GM21723 (cell line): ENCODE data around the gene NOA1.
"Not testable (repeated sequence)": the region's sequence is repeated elsewhere in the genome, so short reads cannot be mapped to it uniquely, and the experiment has no call there.

Experiments used
- ATAC-seq: cut with Tn5 transposase; IDR thresholded peaks from one replicate; pipeline ENCODE4 v1.9.1; 2021; ENCODE audit warnings: mild to moderate bottlenecking, moderate library complexity; ENCODE audit not compliant: unreplicated experiment

NOA1 gene

GRCh38 chr4:56959100-56959499 is 18.3 kb downstream of the NOA1 start:
- no peak for ATAC-seq

- no peak for ATAC-seq
Observed at GRCh38 chr4:56958111-56958517, 19.3 kb downstream of the NOA1 start.

GRCh38 chr4:56953680-56954520 is 23.5 kb downstream of the NOA1 start:
- ATAC-seq, result no peak

GRCh38 chr4:56941403-56941802 is 36.0 kb downstream of the NOA1 start:
- no peak for ATAC-seq

- no peak for ATAC-seq
Observed at GRCh38 chr4:56940971-56941370, 36.4 kb downstream of the NOA1 start.

GRCh38 chr4:56940403-56940802 is 37.0 kb downstream of the NOA1 start:
- no peak for ATAC-seq

GRCh38 chr4:56939826-56940225 is 37.6 kb downstream of the NOA1 start:
- not testable (repeated sequence) for ATAC-seq

GRCh38 chr4:56937262-56937661 is 40.1 kb downstream of the NOA1 start:
- no peak for ATAC-seq

GRCh38 chr4:56931924-56932323 is 45.5 kb downstream of the NOA1 start:
- no peak for ATAC-seq

GRCh38 chr4:56930638-56931037 is 46.8 kb downstream of the NOA1 start:
- ATAC-seq, result no peak

GRCh38 chr4:56927196-56927595 is 50.2 kb downstream of the NOA1 start:
- no peak for ATAC-seq

- not testable (repeated sequence) for ATAC-seq
Observed at GRCh38 chr4:56914977-56915376, 62.4 kb downstream of the NOA1 start.

- no peak for ATAC-seq
Observed at GRCh38 chr4:56914336-56914735, 63.1 kb downstream of the NOA1 start.
